ENCODE data around the gene TXNDC12. TPM values are rescaled to one million over a fixed set of nuclear protein-coding genes. Genes with fewer than 3 reads are reported as not detected.
"Not testable (repeated sequence)": the region's sequence is repeated elsewhere in the genome, so short reads cannot be mapped to it uniquely, and the experiment has no call there.

Gene TXNDC12
- total RNA-seq, 1 donor from 2014 or later: 85.7 TPM

DNA sequence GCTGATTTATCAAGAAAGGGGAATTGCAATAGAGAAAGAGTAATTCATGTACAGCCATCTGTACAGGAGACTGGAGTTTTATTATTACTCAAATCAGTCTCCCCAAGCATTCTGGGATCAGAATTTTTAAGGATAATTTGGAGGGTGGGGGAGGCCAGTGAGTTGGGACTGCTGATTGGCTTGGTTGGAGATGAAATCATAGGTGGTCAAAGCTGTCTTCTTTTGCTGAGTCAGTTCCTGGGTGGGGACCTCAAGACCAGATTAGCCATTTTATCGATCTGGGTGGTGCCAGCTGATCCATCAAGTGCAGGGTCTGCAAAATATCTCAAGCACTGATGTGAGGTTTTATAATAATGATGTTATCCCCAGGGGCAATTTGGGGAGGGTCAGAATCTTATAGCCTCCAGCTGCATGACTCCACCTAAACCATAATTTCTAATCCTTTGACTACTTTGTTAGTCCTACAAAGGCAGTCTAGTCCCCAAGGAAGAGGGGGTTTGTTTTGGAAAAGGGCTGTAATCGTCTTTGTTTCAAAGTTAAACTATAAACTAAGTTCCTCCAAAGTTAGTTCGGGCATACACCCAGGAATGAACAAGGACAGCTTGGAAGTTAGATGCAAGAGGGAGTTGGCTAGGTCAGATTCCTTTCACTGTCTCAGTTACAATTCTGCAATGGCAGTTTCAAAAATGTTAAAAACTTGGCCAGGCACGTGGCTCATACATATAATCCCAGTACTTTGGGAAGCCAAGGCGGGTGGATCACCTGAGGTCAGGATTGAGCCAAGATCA, 47.6 kb downstream of the TXNDC12 start:
- no peak overlapping the region for H3K4me3 ChIP-seq (ENCODE audit: low read depth, low read length)
- TF ChIP-seq CTCF (conservative IDR thresholded peaks at IDR 0.05; ENCODE audit: low read depth, low read length): no peak
- DNase-seq (ENCODE audit: low read depth): peak; percentile 15

GRCh38 chr1:52006081-52006553, 48.9 kb downstream of the TXNDC12 start:
- DNase-seq (ENCODE audit: low read depth): peak; percentile 10
- peak overlapping the region; percentile 27 for H3K4me3 ChIP-seq (ENCODE audit: low read depth, low read length)

DNA sequence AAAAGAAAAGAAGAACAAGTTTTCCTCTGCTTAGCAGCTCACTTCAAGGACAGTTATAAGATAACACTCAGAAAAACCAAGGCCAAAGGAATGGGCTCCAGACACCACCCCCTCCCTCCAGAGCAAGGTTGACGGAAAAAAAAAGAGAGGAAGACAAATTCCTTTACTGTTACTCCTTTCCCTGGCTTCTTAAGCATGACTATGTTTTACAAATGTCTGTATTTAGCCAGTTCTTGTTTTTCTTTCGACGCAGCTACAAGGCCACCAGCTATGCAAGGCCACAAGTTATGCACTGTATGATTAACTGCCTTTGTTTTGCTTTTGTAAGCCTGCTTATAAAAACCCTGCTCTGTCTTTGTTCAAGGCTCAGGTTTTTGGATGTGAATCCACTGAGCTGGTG, 49.4 kb downstream of the TXNDC12 start:
- peak; percentile 55 for DNase-seq (ENCODE audit: low read depth)
- H3K4me3 ChIP-seq (ENCODE audit: low read depth, low read length): not testable (repeated sequence)

- no peak for TF ChIP-seq CTCF (conservative IDR thresholded peaks at IDR 0.05; ENCODE audit: low read depth, low read length)
- DNase-seq (ENCODE audit: low read depth): no peak
- no peak overlapping the region for H3K4me3 ChIP-seq (ENCODE audit: low read depth, low read length)
Observed at GRCh38 chr1:52003877-52004276, 51.1 kb downstream of the TXNDC12 start.

DNA sequence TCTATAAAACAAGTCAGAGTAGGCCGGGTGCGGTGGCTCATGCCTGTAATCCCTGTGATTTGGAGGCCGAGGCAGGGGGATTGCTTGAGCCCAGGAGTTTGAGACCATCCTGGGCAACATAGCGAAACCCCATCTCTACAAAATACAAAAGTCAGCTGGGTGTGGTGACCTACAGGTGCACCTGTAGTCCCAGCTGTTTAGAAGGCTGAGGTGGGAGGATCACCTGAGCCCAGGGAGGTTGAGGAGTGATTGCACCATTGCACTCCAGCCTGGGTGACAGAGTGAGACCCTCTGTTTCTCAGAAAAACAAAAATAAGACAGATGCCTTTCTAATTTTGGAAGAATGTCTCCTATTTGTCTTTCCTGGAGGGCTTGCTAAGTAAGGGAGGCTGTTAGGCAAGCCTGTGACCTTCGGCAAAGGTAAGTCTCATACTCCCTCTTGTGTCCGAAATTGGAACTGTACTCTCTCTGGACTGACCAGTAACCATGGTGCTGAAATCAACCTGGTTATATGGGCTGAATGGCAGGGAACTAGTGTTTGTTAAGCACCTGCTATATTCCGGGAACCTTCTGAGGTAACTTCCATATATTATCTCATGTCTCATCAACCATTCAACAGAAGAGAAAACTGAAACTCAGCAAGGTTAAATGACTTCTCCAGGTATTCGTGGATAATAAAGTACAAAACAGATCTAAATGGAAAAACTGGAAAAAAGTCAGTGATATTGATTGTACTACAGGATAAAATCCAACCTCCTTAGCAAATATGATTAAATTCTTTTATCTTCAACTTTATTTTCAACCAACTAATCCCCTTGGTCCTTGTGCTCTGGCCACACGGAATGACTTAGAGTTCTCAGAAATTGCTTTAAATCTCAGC, 52.7 kb downstream of the TXNDC12 start:
- no peak overlapping the region for H3K4me3 ChIP-seq (ENCODE audit: low read depth, low read length)
- DNase-seq (ENCODE audit: low read depth): peak; percentile 66

DNA sequence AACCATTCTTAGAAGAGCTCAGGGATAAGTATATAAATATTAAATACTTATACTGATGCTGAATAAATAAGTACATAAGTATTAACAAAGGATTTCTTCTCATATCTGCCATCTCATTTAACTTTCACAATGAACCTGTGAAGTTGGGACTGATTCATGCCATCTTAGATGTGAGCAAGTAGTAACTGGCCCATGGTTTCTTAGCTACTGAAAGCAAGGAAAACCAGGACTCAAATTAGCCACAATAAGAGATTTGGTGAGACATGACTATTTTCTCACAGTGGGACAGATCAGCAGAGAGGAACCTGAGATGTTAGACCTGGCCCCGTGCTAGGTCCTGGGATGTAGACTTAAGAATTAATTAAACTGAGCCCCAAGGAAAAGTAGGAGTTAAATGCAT, 56.3 kb downstream of the TXNDC12 start:
- H3K4me3 ChIP-seq (ENCODE audit: low read depth, low read length): no peak overlapping the region
- no peak for DNase-seq (ENCODE audit: low read depth)
- no peak for TF ChIP-seq CTCF (conservative IDR thresholded peaks at IDR 0.05; ENCODE audit: low read depth, low read length)

More for the DNA sequence above, 52.7 kb downstream of the TXNDC12 start:
- peak; percentile 95 for TF ChIP-seq CTCF (conservative IDR thresholded peaks at IDR 0.05; ENCODE audit: low read depth, low read length)

DNA sequence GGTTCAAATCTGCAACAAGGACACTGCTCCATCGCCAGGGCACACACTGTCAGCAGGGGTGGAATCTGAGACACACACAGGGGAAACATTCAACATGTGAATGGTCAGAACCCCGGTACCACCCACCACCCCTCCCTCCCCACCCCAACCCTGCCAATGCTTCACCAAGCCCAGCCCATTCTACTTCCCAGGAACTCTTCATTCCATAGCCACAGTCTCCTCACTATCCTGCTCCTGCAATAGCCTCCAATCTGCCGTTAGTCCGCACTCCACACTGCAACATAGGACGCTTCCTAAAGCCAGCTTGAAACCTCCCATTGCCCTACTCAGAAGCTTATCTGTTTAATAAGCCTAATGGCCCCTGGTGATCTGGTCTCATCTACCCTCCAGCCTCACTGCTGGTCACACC, 57.0 kb downstream of the TXNDC12 start:
- TF ChIP-seq CTCF (conservative IDR thresholded peaks at IDR 0.05; ENCODE audit: low read depth, low read length): no peak
- no peak for DNase-seq (ENCODE audit: low read depth)
- H3K4me3 ChIP-seq (ENCODE audit: low read depth, low read length): no peak overlapping the region
